ENCODE data around the gene ACOT13.
"Not testable (repeated sequence)": the region's sequence is repeated elsewhere in the genome, so short reads cannot be mapped to it uniquely, and the experiment has no call there.

Gene ACOT13

DNA sequence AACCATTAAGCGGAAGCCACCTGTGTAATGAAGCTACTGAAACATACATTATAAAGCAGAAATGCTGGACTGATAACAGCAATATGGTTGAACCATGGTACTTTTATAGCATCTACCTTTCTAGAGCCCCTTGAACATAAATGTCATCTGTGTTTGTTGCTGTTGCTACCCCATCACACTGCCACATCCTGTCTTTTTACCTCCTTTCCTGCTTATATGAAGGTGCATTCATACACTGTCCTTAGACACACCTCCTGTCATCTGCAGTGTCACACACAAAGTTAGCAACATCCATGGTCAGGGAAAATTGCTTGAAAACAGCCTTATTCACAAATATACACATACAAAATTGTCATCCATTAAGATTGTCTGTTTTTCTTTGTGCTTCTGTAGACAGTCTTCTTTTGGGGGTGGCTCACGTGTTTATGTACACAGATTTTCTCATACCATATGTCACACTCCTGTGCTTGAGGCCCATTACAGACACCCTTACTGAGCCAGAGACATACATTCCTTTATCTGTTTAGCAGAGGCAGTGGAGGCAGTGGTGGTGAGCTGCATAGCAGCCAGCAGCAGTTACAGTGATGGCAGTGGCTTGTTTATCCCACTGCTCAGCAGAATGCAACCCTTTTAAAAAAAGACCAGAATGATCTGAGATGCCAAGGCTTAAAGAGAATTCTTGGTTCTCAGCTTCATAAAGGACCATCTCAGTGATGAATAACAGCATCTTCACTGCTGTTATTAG lies 26.1 kb downstream of the ACOT13 start:
- H3K4me3 ChIP-seq (ENCODE audit: low read depth, low read length): no peak overlapping the region
- DNase-seq (ENCODE audit: low read depth): no peak
- TF ChIP-seq CTCF (IDR thresholded peaks at IDR 0.05; ENCODE audit: control insufficient read depth, extremely low read depth, insufficient read depth): no peak

DNA sequence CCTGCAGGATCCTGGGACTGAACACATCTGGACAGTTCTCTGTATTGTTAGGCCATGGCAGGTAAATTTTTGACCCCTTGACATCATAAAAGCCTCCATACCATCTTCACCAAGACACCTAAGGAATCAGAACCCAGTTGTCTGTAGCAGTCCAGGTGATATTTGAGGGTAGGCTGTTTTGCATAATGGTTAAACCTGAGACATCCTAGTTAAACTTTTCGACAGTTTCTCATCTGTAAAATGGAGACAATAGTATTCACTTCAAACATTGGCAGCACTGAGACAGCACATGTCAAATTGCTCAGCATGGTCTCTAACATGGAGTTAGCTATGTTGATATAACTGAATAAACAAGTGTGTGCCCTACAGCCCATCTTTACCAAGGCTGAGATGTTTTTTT lies 27.3 kb downstream of the ACOT13 start:
- TF ChIP-seq CTCF (IDR thresholded peaks at IDR 0.05; ENCODE audit: control insufficient read depth, extremely low read depth, insufficient read depth): no peak
- no peak for DNase-seq (ENCODE audit: low read depth)
- H3K4me3 ChIP-seq (ENCODE audit: low read depth, low read length): no peak overlapping the region

DNA sequence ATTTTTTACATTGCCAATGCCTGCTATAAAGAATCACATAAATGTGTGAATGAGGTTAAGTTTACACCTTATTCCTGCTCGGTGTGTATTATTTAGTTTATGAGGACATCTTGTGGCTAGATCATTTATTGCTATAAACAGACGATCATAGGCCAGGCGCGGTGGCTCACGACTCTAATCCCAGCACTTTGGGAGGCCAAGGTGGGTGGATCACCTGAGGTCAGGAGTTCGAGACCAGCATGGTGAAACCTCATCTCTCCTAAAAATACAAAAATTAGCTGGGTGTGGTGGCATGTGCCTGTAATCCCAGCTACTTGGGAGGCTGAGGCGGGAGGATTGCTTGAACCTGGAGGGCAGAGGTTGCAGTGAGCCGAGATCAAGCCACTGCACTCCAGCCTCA lies 28.8 kb downstream of the ACOT13 start:
- H3K4me3 ChIP-seq (ENCODE audit: low read depth, low read length): not testable (repeated sequence)
- peak; percentile 73 for TF ChIP-seq CTCF (IDR thresholded peaks at IDR 0.05; ENCODE audit: control insufficient read depth, extremely low read depth, insufficient read depth)
- DNase-seq (ENCODE audit: low read depth): peak; percentile 22

DNA sequence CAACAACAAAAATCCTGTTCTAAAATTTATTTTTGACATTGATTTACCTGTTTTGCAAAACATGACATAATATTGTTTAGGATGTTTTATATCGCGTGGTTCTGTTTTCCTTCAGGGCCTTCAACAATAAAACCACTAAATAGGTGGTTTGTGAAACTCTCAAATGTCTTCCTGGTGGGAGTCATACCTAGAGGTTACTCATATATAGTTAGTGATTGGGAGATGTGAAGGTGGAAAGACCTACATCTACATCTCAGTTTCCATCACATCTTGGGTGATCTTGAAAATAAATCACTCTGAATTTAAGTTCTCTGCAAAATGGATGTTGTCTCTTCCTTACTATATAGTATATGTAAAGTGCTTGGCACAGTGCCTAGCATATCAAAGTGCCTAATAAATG lies 29.2 kb downstream of the ACOT13 start:
- TF ChIP-seq CTCF (IDR thresholded peaks at IDR 0.05; ENCODE audit: control insufficient read depth, extremely low read depth, insufficient read depth): no peak
- DNase-seq (ENCODE audit: low read depth): no peak
- no peak overlapping the region for H3K4me3 ChIP-seq (ENCODE audit: low read depth, low read length)

- no peak for DNase-seq (ENCODE audit: low read depth)
- TF ChIP-seq CTCF (IDR thresholded peaks at IDR 0.05; ENCODE audit: control insufficient read depth, extremely low read depth, insufficient read depth): no peak
- H3K4me3 ChIP-seq (ENCODE audit: low read depth, low read length): no peak overlapping the region
These were observed 32.9 kb downstream of the ACOT13 start for GRCh38 chr6:24699521-24700359.

- no peak for TF ChIP-seq CTCF (IDR thresholded peaks at IDR 0.05; ENCODE audit: control insufficient read depth, extremely low read depth, insufficient read depth)
- no peak for DNase-seq (ENCODE audit: low read depth)
- H3K4me3 ChIP-seq (ENCODE audit: low read depth, low read length): no peak overlapping the region
These were observed 35.9 kb downstream of the ACOT13 start for GRCh38 chr6:24702720-24703282.

Measured in LNCaP clone FGC (cell line).